Tibial nerve (tissue), 4 donors: ENCODE measurements around the gene MBD2.

Experiments used
- CTCF ChIP-seq, 5 experiments: fragments of 200-600 bp in 3 of 5; fragments of 450-650 bp in 2 of 5; sonication (generic) in 3 of 5; IDR thresholded peaks; one replicate each; pipeline ENCODE4 v1.5.1; 2016 to 2019; ENCODE audit warnings: antibody characterized with exemption in 5 of 5, mild to moderate bottlenecking in 3 of 5, moderate library complexity in 2 of 5
- EP300 ChIP-seq, 2 donors: sonication (generic); formaldehyde crosslinking; IDR thresholded peaks; one replicate each; pipeline ENCODE4 v1.6.1; 2017; ENCODE audit warnings: antibody characterized with exemption in 2 of 2, mild to moderate bottlenecking in 1 of 2
- POLR2A ChIP-seq, 2 donors: fragments of 450-650 bp; IDR thresholded peaks; one replicate each; pipeline ENCODE4 v1.6.1; 2017; ENCODE audit warnings: antibody characterized with exemption in 2 of 2, mild to moderate bottlenecking in 2 of 2, moderate library complexity in 2 of 2

GRCh38 chr18:54151376-54151775, 73.1 kb downstream of the MBD2 start:
- no peak for TF ChIP-seq CTCF (IDR thresholded peaks at IDR 0.05)
- no peak for TF ChIP-seq POLR2A (IDR thresholded peaks at IDR 0.05)
- no peak for TF ChIP-seq EP300 (IDR thresholded peaks at IDR 0.05)
